Measurements from ENCODE around the gene LRFN3. TPM values are rescaled to one million over a fixed set of nuclear protein-coding genes. Genes with fewer than 3 reads are reported as not detected.
A peak's percentile ranks its signal among the peaks of the same experiment; 100 is the strongest.

LRFN3 gene
- total and polyA plus RNA-seq, 10 of the 15 experiments (the other 5 are each of a cell fraction or from before 2014, with no cell fraction given): 0.02 to 7.3 (median 2.0) TPM; not detected in 1

- TF ChIP-seq SUPT20H (IDR thresholded peaks at IDR 0.05; ENCODE audit: borderline replicate concordance, control insufficient read depth, low read depth, low read length) (no peak), EZH2 (IDR thresholded peaks at IDR 0.05; ENCODE audit: borderline replicate concordance, control insufficient read depth, low read depth, low read length) (no peak), NR2C2 (IDR thresholded peaks at IDR 0.05; ENCODE audit: borderline replicate concordance, control insufficient read depth, insufficient read length, low read depth) (no peak), TCF3 (IDR thresholded peaks at IDR 0.05; ENCODE audit: borderline replicate concordance, insufficient read depth, low read depth, low read length) (peak; percentile 95), JUNB (IDR thresholded peaks at IDR 0.05) (no peak), MLLT1 (IDR thresholded peaks at IDR 0.05) (0 out of 2 replicates have a peak, but pooled peaks have one; percentile 48), SP1 (IDR thresholded peaks at IDR 0.05; ENCODE audit: low read depth, low read length) (peak; percentile 73), SMARCA5 (IDR thresholded peaks at IDR 0.05) (peak; percentile 99), EED (IDR thresholded peaks at IDR 0.05; ENCODE audit: low read depth) (peak; percentile 99), CTCF (IDR thresholded peaks at IDR 0.05 in 2 of 3, conservative IDR thresholded peaks at IDR 0.05 in 1 of 3; ENCODE audit: control insufficient read depth in 2 of 3, extremely low read depth in 1 of 3, insufficient read depth in 1 of 3, low read depth in 3 of 3, low read length in 3 of 3) (no peak)
- TF ChIP-seq, protein P1, sequence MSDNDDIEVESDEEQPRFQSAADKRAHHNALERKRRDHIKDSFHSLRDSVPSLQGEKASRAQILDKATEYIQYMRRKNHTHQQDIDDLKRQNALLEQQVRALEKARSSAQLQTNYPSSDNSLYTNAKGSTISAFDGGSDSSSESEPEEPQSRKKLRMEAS (IDR thresholded peaks at IDR 0.05; ENCODE audit: low read depth, low read length): no peak
Measured at GRCh38 chr19:35908973-35909683, 27.0 kb upstream of the LRFN3 start (continued).

Measured in GM12878 (cell line).